ENCODE data around the gene FASTK.
"Not testable (repeated sequence)": the region's sequence is repeated elsewhere in the genome, so short reads cannot be mapped to it uniquely, and the experiment has no call there.

The FASTK gene

GRCh38 chr7:151046603-151047573, 33.7 kb downstream of the FASTK start:
- peak; percentile 45 for DNase-seq (ENCODE audit: low read depth)

GRCh38 chr7:151045967-151046366, 34.6 kb downstream of the FASTK start:
- no peak for DNase-seq (ENCODE audit: low read depth)

DNA sequence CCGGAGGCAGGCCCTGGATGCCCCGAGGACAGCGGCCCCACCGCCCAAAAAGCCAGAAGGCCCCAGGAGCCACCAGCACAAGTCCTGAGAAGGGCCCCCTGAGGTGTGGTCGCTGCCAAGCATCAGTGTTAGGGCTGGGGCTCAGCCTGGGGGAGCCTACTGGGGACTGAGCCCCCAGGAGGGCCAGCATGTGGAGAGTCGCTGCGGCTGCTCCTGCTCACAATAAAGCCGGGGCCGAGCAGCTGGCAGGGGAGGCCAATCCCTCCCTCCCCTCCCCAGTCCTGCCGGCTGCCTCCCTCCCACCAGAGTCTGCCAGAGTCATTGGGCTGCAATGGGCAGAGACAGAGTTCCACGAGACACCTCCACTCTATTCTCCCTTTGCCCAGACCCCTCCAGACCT, 35.3 kb downstream of the FASTK start:
- no peak for DNase-seq (ENCODE audit: low read depth)

GRCh38 chr7:151043959-151044358, 36.6 kb downstream of the FASTK start:
- DNase-seq (ENCODE audit: low read depth), result no peak

DNA sequence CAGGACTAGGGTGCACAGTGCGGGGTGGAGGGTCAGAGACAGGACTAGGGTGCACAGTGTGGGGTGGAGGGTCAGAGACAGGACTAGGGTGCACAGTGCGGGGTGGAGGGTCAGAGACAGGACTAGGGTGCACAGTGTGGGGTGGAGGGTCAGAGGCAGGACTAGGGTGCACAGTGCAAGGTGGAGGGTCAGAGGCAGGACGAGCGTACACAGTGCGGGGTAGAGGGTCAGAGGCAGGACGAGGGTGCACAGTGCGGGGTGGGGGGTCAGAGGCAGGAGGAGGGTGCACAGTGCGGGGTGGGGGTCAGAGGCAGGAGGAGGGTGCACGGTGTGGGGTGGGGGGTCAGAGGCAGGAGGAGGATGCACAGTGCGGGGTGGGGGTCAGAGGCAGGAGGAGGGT, 37.2 kb downstream of the FASTK start:
- not testable (repeated sequence) for DNase-seq (ENCODE audit: low read depth)

GRCh38 chr7:151040616-151041375, 39.8 kb downstream of the FASTK start:
- no peak for DNase-seq (ENCODE audit: low read depth)

DNA sequence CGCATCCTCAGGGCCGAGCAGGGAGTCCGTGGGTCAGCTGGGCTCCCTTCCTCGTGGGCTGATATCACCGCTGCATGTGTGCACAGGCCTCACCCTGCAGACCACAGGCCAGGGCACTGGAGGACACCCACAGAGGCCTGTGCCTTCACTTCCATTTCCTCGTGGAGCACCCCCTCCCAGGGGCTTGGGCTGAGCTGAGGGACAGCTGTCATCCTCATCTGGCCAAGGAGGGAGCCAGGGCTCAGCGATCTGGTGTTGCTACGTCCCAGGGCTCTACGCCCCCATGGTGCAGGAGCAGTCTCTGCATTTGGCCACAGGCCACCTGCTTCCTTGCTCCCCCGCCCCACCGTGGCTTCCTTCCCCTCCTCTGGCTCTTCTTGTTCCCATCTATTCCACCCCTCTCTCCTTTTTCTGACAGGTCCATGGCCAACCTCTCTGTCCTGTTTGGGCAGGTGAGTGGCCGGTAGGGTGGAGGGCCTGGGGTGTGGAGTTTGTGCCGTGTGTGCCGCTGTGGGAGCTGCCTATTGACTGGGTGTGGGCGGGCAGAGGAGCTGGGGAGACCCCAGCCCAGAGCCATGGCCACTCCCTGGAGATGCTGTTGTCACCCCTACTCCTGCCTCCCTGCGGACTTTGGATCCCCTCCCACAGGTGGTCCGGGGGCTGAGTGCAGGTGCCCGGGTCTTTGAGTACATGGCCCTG, 40.6 kb downstream of the FASTK start:
- no peak for DNase-seq (ENCODE audit: low read depth)

- DNase-seq (ENCODE audit: low read depth), result peak; percentile 91
Measured at GRCh38 chr7:151038951-151039849, 41.4 kb downstream of the FASTK start.

DNA sequence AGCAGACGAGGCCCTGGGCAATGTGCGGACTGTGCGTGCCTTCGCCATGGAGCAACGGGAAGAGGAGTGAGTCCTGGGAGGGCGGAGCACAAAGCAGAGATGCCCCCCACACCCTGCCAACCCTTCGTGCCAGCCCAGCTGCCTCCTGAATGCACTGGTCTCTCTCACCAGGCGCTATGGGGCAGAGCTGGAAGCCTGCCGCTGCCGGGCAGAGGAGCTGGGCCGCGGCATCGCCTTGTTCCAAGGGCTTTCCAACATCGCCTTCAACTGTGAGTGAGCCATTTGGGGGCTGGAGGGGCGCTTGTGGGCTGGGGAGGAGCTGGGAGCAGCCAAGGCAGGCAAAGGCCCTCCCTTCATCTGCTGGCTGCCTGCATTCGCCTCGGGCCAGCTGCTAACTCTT, 44.7 kb downstream of the FASTK start:
- DNase-seq (ENCODE audit: low read depth), result no peak

- no peak for DNase-seq (ENCODE audit: low read depth)
Measured at GRCh38 chr7:151035026-151035717, 45.4 kb downstream of the FASTK start.

- no peak for DNase-seq (ENCODE audit: low read depth)
Measured at GRCh38 chr7:151034312-151035025, 46.1 kb downstream of the FASTK start.

- no peak for DNase-seq (ENCODE audit: low read depth)
Measured at GRCh38 chr7:151033864-151034249, 46.8 kb downstream of the FASTK start.

- no peak for DNase-seq (ENCODE audit: low read depth)
Measured at GRCh38 chr7:151032936-151033863, 47.4 kb downstream of the FASTK start.

DNA sequence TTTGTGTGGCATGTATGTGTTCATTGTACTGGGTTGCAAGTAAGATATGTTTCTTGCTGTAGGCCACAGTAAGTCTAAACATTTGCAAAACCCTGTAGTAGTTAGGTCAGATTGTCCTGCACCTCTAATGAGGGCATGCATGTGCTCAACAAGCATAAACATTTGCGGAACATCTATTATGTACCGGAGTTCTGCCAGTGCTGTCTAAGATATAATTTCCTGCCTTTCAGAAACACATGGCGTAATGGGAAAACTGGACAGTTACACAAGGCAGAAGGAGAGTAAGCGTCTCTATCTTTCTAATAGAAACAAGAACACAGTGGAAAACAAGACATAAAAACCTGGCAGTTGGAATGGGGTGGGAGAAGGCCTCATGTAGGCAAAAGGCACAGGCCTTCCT, 49.6 kb downstream of the FASTK start:
- no peak for DNase-seq (ENCODE audit: low read depth)

- DNase-seq (ENCODE audit: low read depth), result no peak
Measured at GRCh38 chr7:151028948-151029501, 51.6 kb downstream of the FASTK start.

GRCh38 chr7:151028131-151028947, 52.3 kb downstream of the FASTK start, which contains the start of gene ABCB8:
Gene ABCB8 (plus strand): TSS chr7:151028450. CDS start chr7:151028516, 66 bp downstream.
- DNase-seq (ENCODE audit: low read depth), result peak; percentile 98

DNA sequence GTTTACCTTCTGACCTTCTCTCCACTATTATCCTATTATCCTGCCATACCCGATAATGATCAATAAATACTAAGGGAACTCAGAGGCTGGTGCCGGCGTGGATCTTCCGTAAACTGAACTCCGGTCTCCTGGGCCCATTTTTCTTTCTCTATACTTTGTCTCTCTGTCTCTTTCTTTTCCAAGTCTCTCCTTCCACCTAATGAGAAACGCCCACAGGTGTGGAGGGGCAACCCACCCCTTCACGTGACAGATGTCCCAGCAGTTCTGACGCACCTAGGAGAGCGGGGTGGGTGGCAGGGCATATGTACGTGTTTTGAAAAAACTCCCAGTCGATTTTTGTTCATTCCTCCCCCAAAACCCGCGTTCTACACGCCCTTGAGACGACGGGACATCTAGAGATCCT, 52.9 kb downstream of the FASTK start:
- not testable (repeated sequence) for DNase-seq (ENCODE audit: low read depth)
